DND-41 (cell line): ENCODE results near the gene ATP5MC3.

Source experiments
- EZH2 ChIP-seq: IDR thresholded peaks from 3 replicates; pipeline ENCODE4 v1.6.1; 2012; ENCODE audit warnings: borderline replicate concordance, low read depth, mild to moderate bottlenecking, moderate library complexity, low read length, inconsistent platforms; ENCODE audit not compliant: severe bottlenecking
- TF ChIP-seq, protein P1 (sequence below): IDR thresholded peaks from 2 replicates; pipeline ENCODE4 v1.5.1; 2012; ENCODE audit warnings: borderline replicate concordance, low read length, moderate library complexity, mild to moderate bottlenecking; ENCODE audit not compliant: poor library complexity, severe bottlenecking; ENCODE audit errors: extremely low read depth

DNA sequence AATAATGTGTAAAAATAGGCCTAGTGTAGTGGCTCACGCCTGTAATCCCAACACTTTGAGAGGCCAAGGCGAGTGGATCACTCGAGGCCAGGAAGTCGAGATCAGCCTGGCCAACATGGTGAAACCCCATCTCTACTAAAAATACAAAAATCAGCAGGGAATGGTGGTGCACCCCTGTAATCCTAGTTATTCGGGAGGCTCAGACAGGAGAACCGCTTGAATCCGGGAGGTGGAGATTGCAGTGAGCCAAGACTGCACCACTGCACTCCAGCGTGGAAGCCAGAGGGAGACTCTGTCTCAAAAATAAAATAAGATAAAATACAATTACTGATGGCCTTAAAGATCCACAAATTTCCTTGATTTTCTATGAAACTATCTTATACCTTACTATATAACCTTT lies 17.3 kb downstream of the ATP5MC3 start:
- TF ChIP-seq, protein P1, sequence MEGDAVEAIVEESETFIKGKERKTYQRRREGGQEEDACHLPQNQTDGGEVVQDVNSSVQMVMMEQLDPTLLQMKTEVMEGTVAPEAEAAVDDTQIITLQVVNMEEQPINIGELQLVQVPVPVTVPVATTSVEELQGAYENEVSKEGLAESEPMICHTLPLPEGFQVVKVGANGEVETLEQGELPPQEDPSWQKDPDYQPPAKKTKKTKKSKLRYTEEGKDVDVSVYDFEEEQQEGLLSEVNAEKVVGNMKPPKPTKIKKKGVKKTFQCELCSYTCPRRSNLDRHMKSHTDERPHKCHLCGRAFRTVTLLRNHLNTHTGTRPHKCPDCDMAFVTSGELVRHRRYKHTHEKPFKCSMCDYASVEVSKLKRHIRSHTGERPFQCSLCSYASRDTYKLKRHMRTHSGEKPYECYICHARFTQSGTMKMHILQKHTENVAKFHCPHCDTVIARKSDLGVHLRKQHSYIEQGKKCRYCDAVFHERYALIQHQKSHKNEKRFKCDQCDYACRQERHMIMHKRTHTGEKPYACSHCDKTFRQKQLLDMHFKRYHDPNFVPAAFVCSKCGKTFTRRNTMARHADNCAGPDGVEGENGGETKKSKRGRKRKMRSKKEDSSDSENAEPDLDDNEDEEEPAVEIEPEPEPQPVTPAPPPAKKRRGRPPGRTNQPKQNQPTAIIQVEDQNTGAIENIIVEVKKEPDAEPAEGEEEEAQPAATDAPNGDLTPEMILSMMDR: no peak
- TF ChIP-seq EZH2: no peak
